HEK293T (cell line): ENCODE data around the gene PLAAT3.
"Not testable (repeated sequence)": the region's sequence is repeated elsewhere in the genome, so short reads cannot be mapped to it uniquely, and the experiment has no call there.

ENCODE experiments used
- CTCF ChIA-PET: fragments of 350-600 bp; formaldehyde crosslinking; extraction: SDS; loops from one replicate; lab custom pipeline; 2021; ENCODE audit warnings: antibody characterized with exemption, inconsistent platforms; lab: Yijun Ruan, JAX
- POLR2A ChIA-PET: fragments of 350-600 bp; formaldehyde crosslinking; extraction: SDS; loops from one replicate; lab custom pipeline; 2020; ENCODE audit warnings: antibody characterized with exemption, inconsistent platforms; lab: Yijun Ruan, JAX
- DNase-seq: peaks from one replicate; pipeline ENCODE4 v3.0.0; 2012; ENCODE audit warnings: mixed read lengths; ENCODE audit errors: extremely low spot score
- ARNT ChIP-seq: fragments of 450-650 bp; IDR thresholded peaks from 2 replicates; pipeline ENCODE4 v1.6.1; 2017; ENCODE audit warnings: mild to moderate bottlenecking
- BHLHE40 ChIP-seq: fragments of 450-650 bp; IDR thresholded peaks from 2 replicates; pipeline ENCODE4 v1.6.1; 2016; ENCODE audit warnings: mild to moderate bottlenecking, moderate library complexity, borderline replicate concordance
- CTBP1 ChIP-seq: fragments of 450-650 bp; IDR thresholded peaks from 2 replicates; pipeline ENCODE4 v1.6.1; 2016; ENCODE audit warnings: borderline replicate concordance
- ELF4 ChIP-seq: fragments of 450-650 bp; IDR thresholded peaks from 2 replicates; pipeline ENCODE4 v1.6.1; 2017; ENCODE audit warnings: antibody characterized with exemption
- FOXA1 ChIP-seq: fragments of 450-650 bp; IDR thresholded peaks from 2 replicates; pipeline ENCODE4 v1.6.1; 2016; ENCODE audit warnings: mild to moderate bottlenecking
- FOXK2 ChIP-seq: fragments of 450-650 bp; IDR thresholded peaks from 2 replicates; pipeline ENCODE4 v1.6.1; 2016; ENCODE audit warnings: mild to moderate bottlenecking
- FOXM1 ChIP-seq: fragments of 450-650 bp; IDR thresholded peaks from 2 replicates; pipeline ENCODE4 v1.6.1; 2017; ENCODE audit warnings: mild to moderate bottlenecking, borderline replicate concordance
- HDGF ChIP-seq: fragments of 450-650 bp; IDR thresholded peaks from 2 replicates; pipeline ENCODE4 v1.6.1; 2017; ENCODE audit warnings: antibody characterized with exemption, borderline replicate concordance
- L3MBTL2 ChIP-seq: fragments of 450-650 bp; conservative IDR thresholded peaks from 2 replicates; pipeline ENCODE4 v1.6.1; 2016; ENCODE audit warnings: mild to moderate bottlenecking
- LEF1 ChIP-seq: fragments of 450-650 bp; IDR thresholded peaks from 2 replicates; pipeline ENCODE4 v1.6.1; 2017; ENCODE audit warnings: mild to moderate bottlenecking, borderline replicate concordance
- NFRKB ChIP-seq: fragments of 450-650 bp; IDR thresholded peaks from 2 replicates; pipeline ENCODE4 v1.6.1; 2016; ENCODE audit warnings: mild to moderate bottlenecking, moderate library complexity
- SP1 ChIP-seq: fragments of 450-650 bp; IDR thresholded peaks from 2 replicates; pipeline ENCODE4 v1.6.1; 2017
- SUZ12 ChIP-seq: fragments of 450-650 bp; IDR thresholded peaks from 2 replicates; pipeline ENCODE4 v1.6.1; 2016; ENCODE audit warnings: mild to moderate bottlenecking
- TARDBP ChIP-seq: fragments of 450-650 bp; IDR thresholded peaks from 2 replicates; pipeline ENCODE4 v1.6.1; 2016
- ZNF384 ChIP-seq: fragments of 450-650 bp; IDR thresholded peaks from 2 replicates; pipeline ENCODE4 v1.6.1; 2016
- TF ChIP-seq, protein P1 (sequence below): fragments of 450-650 bp; IDR thresholded peaks from 2 replicates; pipeline ENCODE4 v1.6.1; 2016

Gene PLAAT3

DNA sequence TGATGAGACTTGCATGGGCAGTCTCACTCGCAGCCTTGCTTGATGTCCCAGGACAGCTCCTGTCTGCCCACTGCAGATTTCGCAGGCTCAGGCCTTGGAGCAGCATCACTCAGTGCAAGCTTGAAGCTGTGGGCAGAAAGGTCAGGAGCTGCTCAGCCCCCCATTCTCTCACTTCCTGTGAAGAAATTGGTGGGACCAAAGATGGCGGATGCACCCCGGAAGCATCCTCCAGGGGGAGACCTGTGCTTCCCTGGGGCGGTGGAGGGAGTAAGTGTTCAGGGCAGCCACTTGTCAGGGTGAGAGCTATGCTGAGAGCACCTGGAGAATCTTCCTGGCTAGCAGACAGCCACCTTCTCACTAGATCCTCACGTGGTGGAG lies 62.4 kb downstream of the PLAAT3 start:
- TF ChIP-seq FOXA1 (no peak), BHLHE40 (no peak), FOXK2 (no peak), ARNT (no peak), L3MBTL2 (no peak), LEF1 (no peak), HDGF (no peak), FOXM1 (no peak), SUZ12 (no peak), SP1 (no peak), ZNF384 (no peak), NFRKB (no peak), CTBP1 (no peak), TARDBP (no peak)
- CTCF ChIA-PET = no interaction called here
- POLR2A ChIA-PET = no interaction called here
- DNase-seq = no peak

DNA sequence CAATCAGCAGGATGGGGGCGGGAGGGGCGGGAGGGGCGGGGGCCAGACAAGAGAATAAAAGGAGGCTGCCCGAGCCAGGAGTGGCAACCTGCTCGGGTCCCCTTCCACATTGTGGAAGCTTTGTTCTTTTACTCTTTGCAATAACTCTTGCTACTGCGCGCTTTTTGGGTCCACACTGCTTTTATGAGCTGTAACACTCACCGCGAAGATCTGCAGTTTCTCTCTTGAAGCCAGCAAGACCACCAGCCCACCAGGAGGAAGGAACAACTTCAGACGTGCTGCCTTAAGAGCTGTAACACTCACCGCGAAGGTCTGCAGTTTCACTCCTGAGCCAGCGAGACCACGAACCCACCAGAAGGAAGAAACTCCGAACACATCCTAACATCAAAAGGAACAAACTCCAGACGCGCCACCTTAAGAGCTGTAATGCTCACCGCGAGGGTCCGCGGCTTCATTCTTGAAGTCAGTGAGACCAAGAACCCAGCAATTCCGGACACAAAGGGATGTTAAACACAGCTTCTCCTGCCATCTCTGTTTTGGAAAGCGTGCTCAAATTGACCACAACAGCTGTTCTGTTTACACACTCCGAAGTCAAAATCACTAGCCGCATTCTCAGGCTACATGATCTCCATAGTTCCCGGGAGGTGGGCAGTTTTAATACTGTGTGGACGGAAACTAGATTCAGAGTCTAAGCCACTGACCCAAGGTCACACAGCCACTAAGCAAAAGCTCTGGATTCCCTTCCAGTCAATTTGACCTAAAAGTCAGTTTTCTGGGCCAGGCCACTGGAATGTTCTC lies 62.9 kb downstream of the PLAAT3 start:
- CTCF ChIA-PET = no interaction called here
- no peak for TF ChIP-seq FOXM1
- POLR2A ChIA-PET = no interaction called here
- DNase-seq = no peak

GRCh38 chr11:63550156-63550700 lies 64.0 kb downstream of the PLAAT3 start:
- CTCF ChIA-PET, DNase-seq: not testable (repeated sequence)

DNA sequence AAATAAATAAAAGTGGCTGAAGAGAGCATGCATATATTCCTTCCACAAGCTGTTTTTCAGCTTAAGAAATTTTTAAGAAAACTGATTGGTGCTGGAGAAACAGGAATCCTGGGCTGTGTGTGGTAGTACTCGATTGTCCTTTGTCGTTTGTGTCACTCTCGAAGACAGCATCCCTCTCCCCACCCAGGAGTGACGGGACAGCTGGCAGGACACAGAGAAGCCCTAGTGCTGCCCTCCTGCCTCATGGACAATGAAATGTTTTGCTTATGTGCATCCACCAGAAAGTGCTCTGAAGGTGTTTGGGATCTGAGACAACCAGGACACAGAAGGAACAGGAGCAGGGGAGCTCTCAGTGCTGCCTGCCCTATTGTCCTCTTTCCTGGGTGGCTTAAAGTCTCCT lies 64.8 kb downstream of the PLAAT3 start:
- POLR2A ChIA-PET = no interaction called here
- TF ChIP-seq ZNF384 = no peak
- TF ChIP-seq ARNT = no peak
- TF ChIP-seq HDGF = no peak
- TF ChIP-seq, protein P1, sequence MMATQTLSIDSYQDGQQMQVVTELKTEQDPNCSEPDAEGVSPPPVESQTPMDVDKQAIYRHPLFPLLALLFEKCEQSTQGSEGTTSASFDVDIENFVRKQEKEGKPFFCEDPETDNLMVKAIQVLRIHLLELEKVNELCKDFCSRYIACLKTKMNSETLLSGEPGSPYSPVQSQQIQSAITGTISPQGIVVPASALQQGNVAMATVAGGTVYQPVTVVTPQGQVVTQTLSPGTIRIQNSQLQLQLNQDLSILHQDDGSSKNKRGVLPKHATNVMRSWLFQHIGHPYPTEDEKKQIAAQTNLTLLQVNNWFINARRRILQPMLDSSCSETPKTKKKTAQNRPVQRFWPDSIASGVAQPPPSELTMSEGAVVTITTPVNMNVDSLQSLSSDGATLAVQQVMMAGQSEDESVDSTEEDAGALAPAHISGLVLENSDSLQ = no peak
- no peak for TF ChIP-seq FOXA1
- TF ChIP-seq LEF1 = no peak
- no peak for TF ChIP-seq CTBP1
- no peak for TF ChIP-seq SUZ12
- no peak for TF ChIP-seq NFRKB
- no peak for TF ChIP-seq TARDBP
- TF ChIP-seq FOXK2 = no peak
- no peak for TF ChIP-seq BHLHE40
- TF ChIP-seq FOXM1 = no peak
- TF ChIP-seq ELF4 = no peak
- TF ChIP-seq SP1 = no peak
- no peak for TF ChIP-seq L3MBTL2
- no peak for DNase-seq
- CTCF ChIA-PET = no interaction called here

More at GRCh38 chr11:63550156-63550700, 64.0 kb downstream of the PLAAT3 start:
- POLR2A ChIA-PET = not testable (repeated sequence)

DNA sequence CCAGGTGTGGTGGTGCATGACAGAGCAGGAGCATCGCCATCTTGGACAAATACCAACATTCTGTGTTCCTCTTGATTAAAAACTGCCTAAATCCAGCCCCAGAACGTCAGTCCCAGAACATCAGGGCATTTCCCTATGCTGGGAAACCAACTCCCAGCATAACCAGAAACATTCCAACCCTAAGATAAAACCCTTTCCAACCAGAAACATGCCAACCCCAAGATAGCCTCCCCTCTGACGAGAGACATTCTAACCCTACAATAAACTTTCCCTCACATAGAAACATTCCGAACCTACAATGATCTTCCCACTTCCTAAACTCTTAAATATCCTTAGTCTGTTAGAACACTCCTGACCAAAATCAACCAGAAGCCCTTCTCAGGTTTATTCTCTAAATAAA lies 66.1 kb downstream of the PLAAT3 start:
- ChIA-PET POLR2A (interaction anchor here (1.5 kb wide), 1 partner anchor 19 kb away, joined by 3 read pairs; no protein-coding TSS in a partner anchor), CTCF (no interaction called here)
- TF ChIP-seq ELF4 = no peak
- TF ChIP-seq CTBP1 = no peak
- TF ChIP-seq L3MBTL2 = no peak
- no peak for TF ChIP-seq FOXK2
- TF ChIP-seq BHLHE40 = no peak
- TF ChIP-seq FOXM1 = no peak
- TF ChIP-seq TARDBP = no peak
- DNase-seq = no peak

DNA sequence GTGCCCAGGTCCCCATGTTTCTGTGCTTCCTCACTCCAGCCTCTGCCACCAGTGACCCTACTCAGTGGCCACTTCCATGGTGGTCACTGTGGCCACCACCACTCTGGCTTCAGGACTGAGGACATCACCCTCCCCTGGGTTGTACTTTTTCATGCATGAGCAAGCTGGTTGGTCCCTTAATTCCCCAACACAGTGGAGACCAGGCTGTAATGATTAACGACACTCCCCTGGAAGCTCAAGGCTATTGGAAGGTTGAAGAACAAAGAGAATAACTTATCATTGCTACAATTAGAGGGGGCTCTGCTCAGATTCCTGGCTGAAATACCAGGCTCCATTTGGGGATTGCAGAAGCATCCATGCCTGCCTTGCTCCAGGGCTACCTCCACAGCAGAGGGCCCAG lies 67.2 kb downstream of the PLAAT3 start:
- TF ChIP-seq TARDBP = no peak
- no peak for TF ChIP-seq LEF1
- TF ChIP-seq FOXK2 = no peak
- no peak for TF ChIP-seq FOXA1
- no peak for TF ChIP-seq FOXM1
- no peak for TF ChIP-seq ARNT
- TF ChIP-seq NFRKB = no peak
- TF ChIP-seq ELF4 = no peak
- no peak for TF ChIP-seq ZNF384
- TF ChIP-seq L3MBTL2 = no peak
- no peak for TF ChIP-seq CTBP1
- no peak for TF ChIP-seq BHLHE40
- TF ChIP-seq SUZ12 = no peak
- no peak for TF ChIP-seq SP1
- no peak for TF ChIP-seq HDGF
- TF ChIP-seq, protein P1 = no peak
- POLR2A ChIA-PET = interaction anchor here (1.5 kb wide), 1 partner anchor 20 kb away, joined by 3 read pairs; no protein-coding TSS in a partner anchor
- DNase-seq = no peak
- CTCF ChIA-PET = no interaction called here

DNA sequence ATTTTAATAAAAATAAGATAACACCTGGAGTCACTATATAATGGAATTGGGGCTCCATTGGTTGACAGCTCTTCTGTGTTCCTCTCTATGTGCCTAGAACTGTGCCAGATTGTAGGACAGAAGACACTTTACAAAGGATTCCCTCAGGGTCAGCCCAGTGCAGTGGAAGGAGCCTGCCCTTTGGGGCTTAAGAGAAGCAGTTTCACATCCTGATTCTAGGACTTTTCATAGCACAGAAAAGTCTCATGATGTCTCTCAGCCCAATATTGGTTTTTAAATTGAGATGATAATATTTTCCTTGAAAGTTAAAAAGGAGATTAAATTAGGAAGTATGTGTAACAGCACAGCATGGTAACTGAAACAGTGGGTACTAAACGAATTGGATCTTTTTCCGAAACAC lies 70.5 kb downstream of the PLAAT3 start:
- CTCF ChIA-PET = no interaction called here
- no peak for DNase-seq
- TF ChIP-seq TARDBP (no peak), SP1 (no peak), BHLHE40 (no peak)
- TF ChIP-seq, protein P1 = no peak
- POLR2A ChIA-PET = no interaction called here

DNA sequence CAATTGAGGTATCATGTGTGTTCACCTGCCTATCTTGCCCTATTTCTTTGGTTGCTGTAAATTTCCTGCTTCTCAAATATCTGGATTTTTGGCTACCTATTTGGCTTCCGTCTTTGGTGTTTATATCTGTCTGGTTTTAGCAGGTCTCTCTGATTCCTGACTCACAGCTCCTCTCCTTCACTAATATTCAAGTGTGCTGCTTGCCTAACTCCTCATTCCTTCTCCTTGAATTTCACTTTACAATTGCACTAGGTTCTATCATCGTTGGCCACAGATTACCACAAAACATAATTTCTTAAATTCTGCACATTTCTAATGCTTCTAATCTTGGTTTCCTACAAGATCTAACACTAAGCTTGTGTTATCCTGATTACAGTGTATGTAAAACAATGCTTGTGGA lies 71.7 kb downstream of the PLAAT3 start:
- CTCF ChIA-PET, POLR2A ChIA-PET, DNase-seq: not testable (repeated sequence)
